SH-SY5Y (cell line): ENCODE measurements around the gene ALPL.

Experiments used
- GATA2 ChIP-seq: IDR thresholded peaks from 2 replicates; pipeline ENCODE4 v1.6.1; 2011; ENCODE audit warnings: mild to moderate bottlenecking, low read depth, low read length
- GATA3 ChIP-seq: IDR thresholded peaks from 2 replicates; pipeline ENCODE4 v1.6.1; 2011; ENCODE audit warnings: low read depth, mild to moderate bottlenecking, low read length, moderate library complexity

Gene ALPL

DNA sequence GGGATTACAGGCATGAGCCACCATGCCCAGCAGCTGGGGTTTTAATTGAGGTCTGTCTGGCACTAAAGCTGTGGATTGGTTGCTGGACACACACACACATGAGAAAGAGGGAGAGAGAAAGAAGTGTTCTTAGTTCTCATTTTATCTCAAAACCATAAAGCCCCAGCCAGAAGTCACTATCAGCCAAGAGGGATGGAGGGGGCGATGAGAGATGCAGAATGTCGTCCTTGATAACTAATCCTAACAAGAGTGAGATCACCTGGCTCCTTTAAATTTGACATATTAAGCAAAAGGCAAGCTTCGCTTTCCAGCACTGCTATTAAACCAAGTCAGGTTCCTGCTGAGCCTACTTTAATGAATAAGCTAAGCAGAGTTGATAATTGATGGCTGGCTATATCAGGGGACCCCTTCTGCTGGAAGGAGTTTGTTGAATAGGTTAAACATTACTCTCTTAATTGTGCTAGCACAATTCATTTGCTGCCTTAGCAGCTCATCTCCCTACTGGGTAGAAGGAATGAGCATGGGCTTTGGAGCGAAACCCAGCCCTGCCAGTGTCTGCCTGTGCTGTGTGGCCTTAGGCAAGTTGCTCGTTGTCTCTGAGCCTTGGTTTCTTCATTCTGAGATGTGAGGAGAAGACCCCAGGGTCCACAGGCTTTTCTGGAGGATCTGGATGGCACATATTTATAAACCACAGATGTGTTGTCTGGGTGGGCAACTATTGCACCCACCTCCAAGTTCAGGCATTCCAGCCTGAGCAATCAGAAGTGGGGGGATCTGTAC, 50.8 kb downstream of the ALPL start:
- no peak for TF ChIP-seq GATA3
- no peak for TF ChIP-seq GATA2

DNA sequence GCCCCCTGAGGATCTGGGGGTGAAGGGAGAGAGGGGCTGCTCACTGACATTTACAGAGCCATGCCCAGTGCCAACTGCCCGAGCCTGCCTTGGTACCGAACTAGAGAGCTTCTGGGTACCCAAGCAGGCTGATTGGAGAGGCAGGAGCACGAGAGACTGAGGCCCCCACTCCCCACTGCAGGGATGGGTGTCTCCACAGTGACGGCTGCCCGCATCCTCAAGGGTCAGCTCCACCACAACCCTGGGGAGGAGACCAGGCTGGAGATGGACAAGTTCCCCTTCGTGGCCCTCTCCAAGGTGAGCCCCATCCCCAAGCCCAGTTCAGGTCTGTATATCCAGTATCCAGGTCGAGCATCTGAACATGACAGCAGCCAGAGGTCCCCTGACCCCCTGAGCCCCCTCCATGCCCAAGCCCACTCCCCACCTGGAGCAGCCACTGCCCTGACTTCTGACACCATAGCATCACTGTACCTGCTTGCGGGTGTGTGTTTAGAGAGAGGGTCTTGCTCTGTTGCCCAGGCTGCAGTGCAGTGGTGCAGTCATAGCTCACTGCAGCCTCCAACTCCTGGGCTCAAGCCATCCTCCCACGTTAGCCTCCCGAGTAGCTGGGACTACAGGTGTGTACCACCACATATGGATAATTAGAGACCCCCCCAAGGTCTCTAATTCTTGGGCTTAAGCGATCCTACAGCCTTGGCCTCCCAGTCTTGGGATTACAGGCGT, 51.9 kb downstream of the ALPL start:
- TF ChIP-seq GATA3 (no peak), GATA2 (no peak)

DNA sequence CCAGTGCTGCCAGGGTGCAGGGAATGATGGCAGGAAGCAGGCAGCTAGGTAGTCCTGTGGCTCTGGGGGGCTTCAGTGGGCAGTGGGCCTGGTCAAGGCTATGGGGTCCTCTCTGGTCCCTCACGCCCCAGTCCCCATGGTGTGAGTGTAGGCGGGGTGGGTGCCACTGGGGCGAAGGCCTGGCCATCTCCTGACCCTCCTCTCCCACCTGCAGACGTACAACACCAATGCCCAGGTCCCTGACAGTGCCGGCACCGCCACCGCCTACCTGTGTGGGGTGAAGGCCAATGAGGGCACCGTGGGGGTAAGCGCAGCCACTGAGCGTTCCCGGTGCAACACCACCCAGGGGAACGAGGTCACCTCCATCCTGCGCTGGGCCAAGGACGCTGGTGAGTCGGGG, 53.7 kb downstream of the ALPL start:
- TF ChIP-seq GATA2 (no peak), GATA3 (no peak)

DNA sequence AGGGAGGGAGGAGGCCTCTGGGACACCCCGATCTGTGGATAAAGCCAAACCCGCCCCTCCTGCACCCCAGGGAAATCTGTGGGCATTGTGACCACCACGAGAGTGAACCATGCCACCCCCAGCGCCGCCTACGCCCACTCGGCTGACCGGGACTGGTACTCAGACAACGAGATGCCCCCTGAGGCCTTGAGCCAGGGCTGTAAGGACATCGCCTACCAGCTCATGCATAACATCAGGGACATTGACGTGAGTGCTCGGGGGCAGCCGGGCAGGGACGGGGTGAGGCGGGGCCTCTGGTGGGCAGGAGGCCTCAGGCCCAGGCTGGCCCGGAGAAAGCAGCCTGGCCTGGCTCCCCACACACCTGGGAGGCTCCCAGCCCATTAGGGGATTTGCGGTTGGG, 54.7 kb downstream of the ALPL start:
- TF ChIP-seq GATA3: no peak
- no peak for TF ChIP-seq GATA2

DNA sequence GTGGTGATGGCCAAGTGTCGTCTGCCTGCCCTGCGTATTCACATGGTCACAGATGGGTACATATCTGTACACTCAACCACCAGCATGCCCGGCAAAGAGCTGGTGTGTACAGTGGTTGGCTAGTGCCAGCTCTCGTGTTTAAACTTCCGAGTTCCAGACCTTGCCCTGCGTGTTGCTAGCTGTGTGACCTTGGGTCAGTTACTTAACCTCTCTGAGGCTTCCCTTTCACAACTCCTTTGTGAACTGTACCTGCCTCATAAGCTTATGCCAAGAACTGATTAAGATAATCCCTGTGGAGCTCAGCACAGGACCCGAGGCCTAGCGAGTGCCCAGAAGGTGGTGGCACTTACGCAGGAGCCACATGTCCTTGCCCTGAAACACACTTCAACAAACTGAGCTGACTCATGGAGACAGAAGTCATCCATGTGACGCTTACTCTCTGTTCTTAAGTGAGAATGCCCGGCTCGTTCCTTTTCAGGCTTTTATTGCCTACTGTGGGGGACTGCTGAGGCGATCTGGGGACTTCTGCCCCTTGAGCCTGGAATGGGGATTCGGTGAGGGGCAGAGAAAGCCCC, 55.4 kb downstream of the ALPL start:
- TF ChIP-seq GATA3 (no peak), GATA2 (no peak)

DNA sequence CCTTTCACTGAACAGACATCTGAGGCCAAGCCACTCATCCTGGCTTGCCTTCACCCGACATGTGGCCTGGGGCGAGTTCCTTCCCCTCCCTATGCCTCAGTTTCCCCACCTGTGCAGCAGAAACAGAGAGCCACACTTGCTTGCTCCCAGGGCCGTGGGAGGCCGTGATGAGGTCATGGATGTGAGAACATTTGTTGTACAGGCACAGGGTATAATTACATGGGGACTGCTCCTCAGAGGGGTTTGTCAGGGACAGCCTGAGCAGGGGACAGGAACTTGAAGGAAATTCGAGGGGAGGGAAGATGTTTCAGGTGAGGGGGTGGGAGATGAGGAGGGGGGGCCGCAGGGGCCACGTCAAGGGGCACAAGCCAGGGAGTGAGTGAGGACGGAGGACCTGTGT, 56.1 kb downstream of the ALPL start:
- TF ChIP-seq GATA2 (no peak), GATA3 (no peak)

DNA sequence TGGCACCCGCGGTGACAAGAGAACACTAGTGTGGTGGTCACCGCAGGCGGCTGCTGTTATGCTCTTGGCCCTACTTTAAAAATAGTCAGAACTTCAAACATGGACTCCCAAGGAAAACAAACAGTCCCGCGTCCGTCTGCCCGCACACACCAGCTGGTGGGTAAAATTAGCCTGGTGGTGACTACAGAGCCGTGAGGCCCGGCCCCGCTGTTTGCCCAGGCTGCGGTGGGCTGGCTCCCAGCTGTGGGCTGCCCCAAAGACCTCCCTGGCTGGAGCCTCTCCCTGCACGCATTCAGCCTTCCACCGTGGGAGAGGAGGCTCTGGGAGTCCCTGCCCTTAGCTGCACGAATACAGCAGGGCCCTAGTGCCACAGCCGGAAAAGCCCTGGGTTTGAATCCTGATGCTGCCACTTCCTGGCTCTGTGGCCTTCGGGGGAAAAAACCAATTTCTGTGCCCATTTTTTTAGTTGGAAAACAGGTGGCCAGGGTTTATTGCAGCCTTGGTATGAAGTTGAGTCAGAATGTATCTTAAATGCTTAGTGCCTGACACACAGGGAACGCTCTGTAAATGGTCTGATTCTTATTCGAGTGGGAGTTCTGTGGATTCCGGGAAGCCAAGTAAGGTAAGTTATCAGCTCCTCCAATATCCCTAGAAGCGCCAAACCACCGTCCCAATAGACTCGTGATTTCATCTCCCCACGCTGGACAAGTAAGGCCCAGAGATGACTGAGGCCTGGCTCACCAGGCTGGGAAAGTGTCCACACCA, 58.2 kb downstream of the ALPL start:
- TF ChIP-seq GATA3: no peak
- TF ChIP-seq GATA2: no peak

DNA sequence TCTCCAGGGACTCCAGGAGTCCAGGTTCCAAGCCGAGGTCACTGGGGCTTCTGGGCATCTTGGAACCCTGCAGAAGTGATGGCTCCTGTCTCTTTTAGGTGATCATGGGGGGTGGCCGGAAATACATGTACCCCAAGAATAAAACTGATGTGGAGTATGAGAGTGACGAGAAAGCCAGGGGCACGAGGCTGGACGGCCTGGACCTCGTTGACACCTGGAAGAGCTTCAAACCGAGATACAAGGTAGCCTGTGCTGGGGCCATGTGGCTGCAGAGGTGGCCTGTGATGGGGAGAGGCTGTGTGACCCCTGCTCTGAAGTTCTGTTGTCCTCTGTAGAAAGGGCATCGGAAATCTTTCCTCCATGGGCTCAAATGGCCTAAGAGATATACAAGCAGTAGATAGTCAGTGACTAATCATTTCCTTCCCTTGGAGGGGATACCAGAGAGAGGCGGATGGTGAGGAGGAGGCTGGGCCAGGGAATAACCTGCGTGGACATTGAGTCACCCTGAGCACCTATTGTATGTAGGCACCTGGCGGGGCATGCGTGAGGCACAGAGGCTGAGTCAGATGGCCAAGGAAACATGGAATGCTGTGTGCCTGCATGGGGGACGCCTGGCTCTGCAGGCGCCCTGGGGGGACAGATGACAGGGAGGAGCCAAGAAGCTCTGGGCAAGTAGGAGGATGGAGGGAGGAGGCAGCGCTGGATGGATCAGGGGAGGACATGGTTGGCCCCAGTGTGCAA, 59.0 kb downstream of the ALPL start:
- TF ChIP-seq GATA2 (no peak), GATA3 (no peak)

DNA sequence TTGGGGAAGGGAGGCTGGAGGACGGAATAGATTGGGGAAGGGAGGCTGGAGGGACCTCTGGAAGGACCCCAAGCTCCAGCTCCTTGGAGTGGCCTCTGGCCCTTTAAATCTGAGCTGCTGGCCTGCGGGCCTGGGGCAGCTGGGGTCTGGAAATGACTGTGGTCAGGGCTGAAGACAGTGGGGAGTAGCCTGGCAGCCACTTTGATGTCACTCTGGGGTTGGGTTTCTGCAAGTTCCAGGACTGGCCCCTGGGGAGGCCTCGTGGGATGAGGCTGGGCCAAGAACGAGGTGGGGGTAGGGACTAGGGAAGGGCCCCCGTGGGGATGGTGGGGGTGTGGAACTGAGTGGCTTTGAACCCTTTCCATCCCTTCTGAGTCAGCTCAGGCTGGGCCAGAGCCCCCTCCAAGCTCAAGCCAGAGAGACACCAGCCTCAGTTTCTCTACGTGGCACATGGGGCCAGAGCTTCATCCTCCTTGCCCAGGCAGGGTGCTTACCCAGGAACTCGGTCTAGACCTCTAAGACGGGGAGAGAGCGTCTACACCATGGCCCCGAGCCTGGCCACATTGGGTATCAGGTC, 59.7 kb downstream of the ALPL start:
- no peak for TF ChIP-seq GATA2
- TF ChIP-seq GATA3: no peak

DNA sequence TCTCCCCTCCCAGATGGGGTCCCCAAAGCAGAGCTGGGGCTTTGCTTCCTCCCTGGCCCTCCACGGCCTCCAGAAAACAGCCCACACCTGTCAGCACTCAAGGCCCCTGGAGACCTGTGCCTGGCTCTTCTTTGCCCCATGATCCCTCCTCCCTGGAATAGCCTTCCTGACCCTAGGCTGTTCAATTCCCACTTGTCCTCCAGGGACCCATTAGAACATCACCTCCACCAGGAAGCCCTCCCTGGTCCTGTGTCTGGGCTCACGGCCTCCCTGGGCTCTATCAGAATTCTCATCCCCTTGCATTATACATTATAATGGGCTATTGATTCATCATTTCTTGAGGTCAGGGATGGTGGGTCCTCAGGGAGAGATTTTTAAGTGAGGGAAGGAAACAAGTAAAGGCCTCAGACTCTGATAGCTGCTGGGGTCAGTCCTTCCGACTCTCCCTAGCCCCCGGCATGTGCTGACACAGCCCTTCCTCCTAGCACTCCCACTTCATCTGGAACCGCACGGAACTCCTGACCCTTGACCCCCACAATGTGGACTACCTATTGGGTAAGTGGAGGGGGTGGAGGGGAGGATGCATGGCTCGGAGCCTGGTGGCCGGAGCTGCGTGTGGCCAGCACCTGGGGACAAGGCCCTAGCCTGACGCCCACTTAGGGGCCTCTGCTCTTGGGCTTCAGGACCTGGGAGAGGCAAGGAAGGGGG, 60.8 kb downstream of the ALPL start:
- TF ChIP-seq GATA2: no peak
- TF ChIP-seq GATA3: no peak

DNA sequence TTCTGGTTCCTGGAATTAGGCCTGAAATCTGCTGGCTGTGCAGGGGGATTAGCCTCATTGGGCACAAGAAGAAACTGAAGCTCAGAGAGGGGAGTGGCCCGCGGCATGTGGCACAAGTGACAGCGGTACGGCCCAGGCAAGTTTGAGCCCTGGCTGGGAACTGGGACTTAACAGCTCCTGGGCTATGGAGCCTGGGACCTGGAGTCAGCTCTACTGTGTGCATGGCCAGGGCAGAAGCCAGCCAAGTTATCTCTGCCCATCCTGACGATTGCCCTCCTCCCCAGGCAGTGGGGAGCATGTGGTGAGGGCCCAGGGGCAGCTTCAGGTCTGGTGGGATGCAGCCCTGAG, 61.3 kb downstream of the ALPL start:
- no peak for TF ChIP-seq GATA2
- TF ChIP-seq GATA3: no peak

DNA sequence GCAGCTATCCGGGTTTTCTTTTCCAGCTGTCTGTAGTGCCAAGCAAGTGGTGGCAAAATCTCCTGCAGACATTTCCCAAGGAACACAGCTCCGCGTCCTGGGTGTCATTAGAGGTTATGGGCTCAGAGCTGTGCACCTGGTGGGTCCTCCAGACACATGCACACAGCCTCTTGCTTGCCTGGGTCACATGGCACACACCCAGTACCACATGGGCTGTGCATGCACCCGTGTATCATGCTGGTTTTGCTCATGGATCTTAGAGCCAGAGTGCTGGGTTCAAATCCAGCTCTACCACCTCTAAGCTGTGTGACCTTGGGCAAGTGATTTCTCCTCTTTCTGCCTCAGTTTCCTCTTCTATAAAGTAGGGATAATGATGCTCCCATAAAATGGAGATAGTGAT, 61.7 kb downstream of the ALPL start:
- TF ChIP-seq GATA2: no peak
- no peak for TF ChIP-seq GATA3

DNA sequence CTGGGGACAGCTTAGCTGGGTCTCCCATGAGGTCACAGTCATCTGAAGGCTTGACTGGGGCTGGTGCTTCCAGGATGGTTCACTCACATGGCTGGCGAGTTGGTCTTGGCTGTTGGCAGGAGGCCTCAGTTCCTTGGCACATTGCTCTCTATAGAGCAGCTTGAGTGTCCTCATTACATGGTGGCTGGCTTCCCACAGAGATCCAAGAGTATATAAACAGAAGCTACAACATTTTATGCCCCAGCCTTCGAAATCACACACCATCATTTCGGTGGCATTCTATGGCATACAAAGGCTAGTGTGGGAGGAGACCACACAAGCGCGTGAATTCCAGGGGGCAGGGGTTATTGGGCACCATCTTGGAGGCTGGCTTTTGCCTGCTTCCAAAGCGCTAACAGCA, 63.0 kb downstream of the ALPL start:
- TF ChIP-seq GATA2: no peak
- no peak for TF ChIP-seq GATA3
